Gastrocnemius medialis (tissue), 4 donors: Measurements from ENCODE around the gene XPR1.

Experiments used
- POLR2A ChIP-seq, 2 donors: fragments of 450-650 bp; IDR thresholded peaks; one replicate each; pipeline ENCODE4 v1.6.1; 2017; ENCODE audit warnings: antibody characterized with exemption in 2 of 2, mild to moderate bottlenecking in 2 of 2, moderate library complexity in 2 of 2
- TF ChIP-seq, protein P1 (sequence below), 5 experiments: fragments of 450-650 bp in 3 of 5; fragments of 200-600 bp in 2 of 5; sonication (generic) in 2 of 5; IDR thresholded peaks in 4 of 5; conservative IDR thresholded peaks in 1 of 5; 1 replicate in 4 of 5; 2 replicates in 1 of 5; pipeline ENCODE4 v1.5.1; 2016 to 2019; ENCODE audit warnings: antibody characterized with exemption in 5 of 5, mild to moderate bottlenecking in 3 of 5, moderate library complexity in 3 of 5

DNA sequence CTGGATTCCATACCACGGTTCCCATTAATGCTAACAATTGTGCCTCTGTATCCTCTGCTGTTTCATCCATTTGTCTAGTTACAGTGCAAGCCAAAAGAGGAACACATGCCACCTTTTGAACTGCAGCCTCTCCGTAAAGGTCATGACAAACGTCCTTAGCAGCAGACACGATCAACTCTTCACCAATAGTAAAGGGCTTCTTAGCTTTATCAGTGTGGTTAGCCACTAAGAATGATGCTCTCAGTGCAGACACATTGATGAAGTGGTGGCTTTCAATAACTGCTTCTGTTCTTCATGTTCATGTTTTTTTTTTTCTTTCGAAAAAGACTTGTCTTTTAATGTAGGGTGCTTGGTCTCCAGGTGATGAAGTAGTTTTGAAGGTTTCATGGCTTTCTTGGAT lies 14.3 kb downstream of the XPR1 start:
- TF ChIP-seq, protein P1, sequence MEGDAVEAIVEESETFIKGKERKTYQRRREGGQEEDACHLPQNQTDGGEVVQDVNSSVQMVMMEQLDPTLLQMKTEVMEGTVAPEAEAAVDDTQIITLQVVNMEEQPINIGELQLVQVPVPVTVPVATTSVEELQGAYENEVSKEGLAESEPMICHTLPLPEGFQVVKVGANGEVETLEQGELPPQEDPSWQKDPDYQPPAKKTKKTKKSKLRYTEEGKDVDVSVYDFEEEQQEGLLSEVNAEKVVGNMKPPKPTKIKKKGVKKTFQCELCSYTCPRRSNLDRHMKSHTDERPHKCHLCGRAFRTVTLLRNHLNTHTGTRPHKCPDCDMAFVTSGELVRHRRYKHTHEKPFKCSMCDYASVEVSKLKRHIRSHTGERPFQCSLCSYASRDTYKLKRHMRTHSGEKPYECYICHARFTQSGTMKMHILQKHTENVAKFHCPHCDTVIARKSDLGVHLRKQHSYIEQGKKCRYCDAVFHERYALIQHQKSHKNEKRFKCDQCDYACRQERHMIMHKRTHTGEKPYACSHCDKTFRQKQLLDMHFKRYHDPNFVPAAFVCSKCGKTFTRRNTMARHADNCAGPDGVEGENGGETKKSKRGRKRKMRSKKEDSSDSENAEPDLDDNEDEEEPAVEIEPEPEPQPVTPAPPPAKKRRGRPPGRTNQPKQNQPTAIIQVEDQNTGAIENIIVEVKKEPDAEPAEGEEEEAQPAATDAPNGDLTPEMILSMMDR (IDR thresholded peaks at IDR 0.05 in 4 of 5, conservative IDR thresholded peaks at IDR 0.05 in 1 of 5) = no peak
- no peak for TF ChIP-seq POLR2A (IDR thresholded peaks at IDR 0.05)
